Thyroid gland (tissue), 4 donors: ENCODE measurements around the gene GTPBP2. TPM values are rescaled to one million over a fixed set of nuclear protein-coding genes. Genes with fewer than 3 reads are reported as not detected.

Source experiments
- DNase-seq, 2 donors: peaks; one replicate each; pipeline ENCODE4 v3.0.0-alpha.2; 2019
- H3K27ac ChIP-seq, 3 donors: fragments of 200-600 bp; sonication (generic); 1 replicate in 2 of 3; 2 replicates in 1 of 3; pipeline ENCODE4 v1.5.1; 2016 to 2019; ENCODE audit warnings: mild to moderate bottlenecking in 1 of 3, moderate library complexity in 1 of 3
- H3K27me3 ChIP-seq: fragments of 200-600 bp; sonication (generic); one replicate; pipeline ENCODE4 v1.5.1; 2019
- H3K36me3 ChIP-seq, 2 donors: fragments of 200-600 bp; sonication (generic); one replicate each; pipeline ENCODE4 v1.5.1; 2016 to 2019
- H3K4me1 ChIP-seq, 2 donors: fragments of 200-600 bp; sonication (generic); one replicate each; pipeline ENCODE4 v1.5.1; 2017 to 2019
- H3K4me3 ChIP-seq, 3 donors: fragments of 200-600 bp; sonication (generic); replicated peaks in 1 of 3; 1 replicate in 2 of 3; 2 replicates in 1 of 3; pipeline ENCODE4 v1.5.1; 2016; ENCODE audit warnings: mild to moderate bottlenecking in 1 of 3
- H3K9me3 ChIP-seq: fragments of 200-600 bp; sonication (generic); one replicate; pipeline ENCODE4 v1.5.1; 2017
- CTCF ChIP-seq, 6 experiments: fragments of 200-600 bp in 3 of 6; fragments of 450-650 bp in 3 of 6; sonication (generic) in 3 of 6; IDR thresholded peaks; one replicate each; pipeline ENCODE4 v1.5.1; 2016 to 2019; ENCODE audit warnings: antibody characterized with exemption in 6 of 6, mild to moderate bottlenecking in 2 of 6, inconsistent platforms in 1 of 6, moderate library complexity in 1 of 6
- POLR2A ChIP-seq, 2 donors: fragments of 450-650 bp; IDR thresholded peaks; one replicate each; pipeline ENCODE4 v1.6.1; 2017; ENCODE audit warnings: antibody characterized with exemption in 2 of 2, mild to moderate bottlenecking in 2 of 2, moderate library complexity in 1 of 2
- WGBS, 2 donors: methylation state at CpG; one replicate each; pipeline ENCODE4 v1.1.5; 2017; 5-methylcytosine and 5-hydroxymethylcytosine counted together
- intact Hi-C: fragments of 100-400 bp; cut with DNase I; formaldehyde crosslinking; loops from one replicate; pipeline ENCODE4 v1.15.1; 2023
- total RNA-seq, 4 donors: library from RNA; depleted of rRNA; stranded (reverse); fragments of >200 nt; gene quantifications; one replicate each; pipeline ENCODE4 v1.2.3, GENCODE V29; 2016

The GTPBP2 gene
- total RNA-seq, 4 donors from 2014 or later: 50.2 to 65.8 (median 58.1) TPM

DNA sequence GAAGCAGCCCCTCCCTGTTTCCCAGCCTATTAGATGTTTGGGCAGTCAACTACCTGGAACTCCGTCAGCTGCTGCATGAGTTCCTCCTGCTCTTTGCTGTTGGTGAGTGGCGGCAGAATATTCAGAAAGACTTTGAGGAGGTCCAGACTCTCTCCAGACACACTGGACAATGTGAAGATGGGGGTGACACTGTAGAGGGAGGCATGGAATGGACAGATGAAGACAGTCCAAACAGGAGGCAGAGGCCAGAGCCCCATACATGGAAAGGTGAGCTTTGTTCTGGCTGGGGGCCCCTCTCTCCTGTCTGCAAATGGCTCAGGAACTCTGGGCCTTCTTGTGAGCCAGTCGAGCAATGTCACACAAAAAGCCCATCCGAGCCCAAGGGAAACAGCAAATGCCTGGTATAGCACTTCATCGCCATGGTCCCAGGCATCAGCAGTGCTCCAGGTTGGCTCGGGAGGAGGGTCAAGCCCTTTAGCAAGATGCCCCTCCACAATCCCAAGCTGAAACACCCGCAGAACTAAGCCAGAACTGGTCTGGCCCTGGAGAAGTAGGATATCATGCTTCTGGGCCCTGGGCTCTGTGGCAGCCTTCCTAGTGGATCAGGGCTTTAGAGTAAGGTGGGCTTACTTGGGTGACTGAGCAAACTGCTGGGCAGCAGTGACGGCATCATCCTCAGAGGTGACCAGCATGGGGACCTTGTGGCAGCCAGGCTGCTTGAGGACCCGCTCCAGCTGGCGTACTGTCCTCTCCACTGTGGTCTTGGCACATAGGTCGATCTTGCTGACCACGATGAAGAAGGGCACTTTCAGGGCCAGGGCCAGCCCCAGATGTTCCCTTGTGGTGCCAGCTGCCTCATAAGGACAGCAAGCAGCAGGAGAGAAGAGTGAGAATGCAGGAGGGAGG, 4.9 kb downstream of the GTPBP2 start:
- Histone ChIP-seq H3K27ac (no peak overlapping the region), H3K4me1 (peaks cover 17 to 23% of the 10 kb centered on the region in 2 donors), H3K4me3 (no peak overlapping the region), H3K9me3 (no peaks in the 10 kb centered on the region), H3K27me3 (no peaks in the 10 kb centered on the region), H3K36me3 (peaks cover 61 to 63% of the 10 kb centered on the region in 2 donors)
- TF ChIP-seq CTCF (IDR thresholded peaks at IDR 0.05) (no peak), POLR2A (IDR thresholded peaks at IDR 0.05) (no peak)
- intact Hi-C loops: no loop called here
- 92 to 98% methylated on average over 7 to 12 of the region's 12 CpGs for WGBS, 2 donors
- DNase-seq: no peak

- WGBS, 2 donors: 98% methylated on average over 9 to 10 of the region's 10 CpGs
- TF ChIP-seq POLR2A (IDR thresholded peaks at IDR 0.05): no peak
- TF ChIP-seq CTCF (IDR thresholded peaks at IDR 0.05): no peak
- intact Hi-C loops: no loop called here
- Histone ChIP-seq H3K27me3 (no peaks in the 10 kb centered on the region), H3K27ac (no peak overlapping the region), H3K36me3 (peaks cover 61 to 63% of the 10 kb centered on the region in 2 donors), H3K4me1 (peaks cover 9 to 17% of the 10 kb centered on the region in 2 donors), H3K4me3 (no peak overlapping the region), H3K9me3 (no peaks in the 10 kb centered on the region)
- DNase-seq: no peak
Measured at GRCh38 chr6:43622541-43622940, 6.5 kb downstream of the GTPBP2 start.

DNA sequence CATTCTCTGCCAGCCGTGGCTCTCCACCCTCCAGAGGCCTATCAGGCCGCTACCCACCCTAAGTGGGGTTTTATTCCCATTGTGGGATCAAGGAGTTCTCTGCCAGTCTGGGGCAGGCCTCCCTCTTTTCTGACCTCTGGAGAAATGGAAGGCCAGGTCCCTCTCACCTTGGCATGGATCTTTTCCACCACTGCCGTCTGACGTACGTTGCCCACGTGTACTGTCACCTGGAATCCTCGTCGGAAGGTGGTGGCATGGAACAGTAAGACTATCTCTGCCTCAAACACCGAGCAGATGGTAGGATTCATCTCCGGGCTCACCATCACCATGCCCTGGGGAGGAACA, 7.3 kb downstream of the GTPBP2 start:
- TF ChIP-seq CTCF (IDR thresholded peaks at IDR 0.05): no peak
- no peak for TF ChIP-seq POLR2A (IDR thresholded peaks at IDR 0.05)
- peaks cover 61 to 63% of the 10 kb centered on the region in 2 donors for H3K36me3 ChIP-seq

GRCh38 chr6:43621078-43621835, 7.8 kb downstream of the GTPBP2 start:
- DNase-seq: no peak
- TF ChIP-seq POLR2A (IDR thresholded peaks at IDR 0.05) (no peak), CTCF (IDR thresholded peaks at IDR 0.05) (no peak)
- H3K27me3 ChIP-seq: no peaks in the 10 kb centered on the region
- no peak overlapping the region for H3K4me3 ChIP-seq
- 88 to 93% methylated on average over 10 to 12 of the region's 12 CpGs for WGBS, 2 donors
- peaks cover 0 to 4% of the 10 kb centered on the region in 2 donors for H3K4me1 ChIP-seq
- intact Hi-C loops: no loop called here
- H3K9me3 ChIP-seq: no peaks in the 10 kb centered on the region
- H3K36me3 ChIP-seq: peaks cover 59 to 61% of the 10 kb centered on the region in 2 donors
- H3K27ac ChIP-seq: no peak overlapping the region

More for the DNA sequence above, 7.3 kb downstream of the GTPBP2 start:
- DNase-seq: no peak
- H3K9me3 ChIP-seq: no peaks in the 10 kb centered on the region
- WGBS, 2 donors: 95 to 96% methylated on average over 10 of the region's 10 CpGs
- no peak overlapping the region for H3K4me3 ChIP-seq
- H3K4me1 ChIP-seq: peaks cover 2 to 10% of the 10 kb centered on the region in 2 donors
- H3K27ac ChIP-seq: no peak overlapping the region
- H3K27me3 ChIP-seq: no peaks in the 10 kb centered on the region
- intact Hi-C loops: no loop called here
